ENCODE measurements around the gene LRIT2.

DNA sequence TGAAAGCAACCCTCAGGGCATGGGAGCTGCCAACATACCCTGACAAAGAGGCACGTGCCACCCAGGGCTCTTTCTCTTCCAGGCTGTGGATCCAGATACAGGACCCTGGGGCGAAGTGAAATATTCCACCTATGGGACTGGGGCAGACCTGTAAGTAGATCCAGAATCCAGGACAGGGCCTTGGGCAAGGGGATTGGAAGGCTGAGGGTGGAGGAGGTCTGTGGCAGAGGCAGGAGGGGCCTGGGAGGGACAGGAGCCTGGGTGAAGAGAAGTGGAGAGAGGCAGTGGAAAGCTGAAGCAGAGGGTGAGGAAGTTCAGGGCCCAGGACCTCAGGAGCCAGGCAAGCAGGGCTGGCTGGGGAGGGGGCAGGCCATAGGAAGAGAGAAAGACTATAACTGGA is 13.8 kb downstream of the LRIT2 start:
- TF ChIP-seq, protein P1, sequence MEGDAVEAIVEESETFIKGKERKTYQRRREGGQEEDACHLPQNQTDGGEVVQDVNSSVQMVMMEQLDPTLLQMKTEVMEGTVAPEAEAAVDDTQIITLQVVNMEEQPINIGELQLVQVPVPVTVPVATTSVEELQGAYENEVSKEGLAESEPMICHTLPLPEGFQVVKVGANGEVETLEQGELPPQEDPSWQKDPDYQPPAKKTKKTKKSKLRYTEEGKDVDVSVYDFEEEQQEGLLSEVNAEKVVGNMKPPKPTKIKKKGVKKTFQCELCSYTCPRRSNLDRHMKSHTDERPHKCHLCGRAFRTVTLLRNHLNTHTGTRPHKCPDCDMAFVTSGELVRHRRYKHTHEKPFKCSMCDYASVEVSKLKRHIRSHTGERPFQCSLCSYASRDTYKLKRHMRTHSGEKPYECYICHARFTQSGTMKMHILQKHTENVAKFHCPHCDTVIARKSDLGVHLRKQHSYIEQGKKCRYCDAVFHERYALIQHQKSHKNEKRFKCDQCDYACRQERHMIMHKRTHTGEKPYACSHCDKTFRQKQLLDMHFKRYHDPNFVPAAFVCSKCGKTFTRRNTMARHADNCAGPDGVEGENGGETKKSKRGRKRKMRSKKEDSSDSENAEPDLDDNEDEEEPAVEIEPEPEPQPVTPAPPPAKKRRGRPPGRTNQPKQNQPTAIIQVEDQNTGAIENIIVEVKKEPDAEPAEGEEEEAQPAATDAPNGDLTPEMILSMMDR (IDR thresholded peaks at IDR 0.05) = no peak
- TF ChIP-seq EZH2phosphoT487 (IDR thresholded peaks at IDR 0.05) = no peak

Measured in neural progenitor cell (in vitro differentiated cells).